Prostate gland (tissue), 2 donors: ENCODE results near the gene BCL7A. TPM values are rescaled to one million over a fixed set of nuclear protein-coding genes. Genes with fewer than 3 reads are reported as not detected.
A peak's percentile ranks its signal among the peaks of the same experiment; 100 is the strongest.

Experiments used
- DNase-seq: peaks from one replicate; pipeline ENCODE4 v3.0.0-alpha.2; 2019; ENCODE audit warnings: low spot score
- H3K27ac ChIP-seq, 2 donors: fragments of 200-600 bp; sonication (generic); 2 replicates each; pipeline ENCODE4 v1.5.1; 2017 to 2019
- H3K27me3 ChIP-seq: fragments of 200-600 bp; sonication (generic); replicated peaks from 2 replicates; pipeline ENCODE4 v1.5.1; 2019; ENCODE audit not compliant: insufficient read depth
- H3K36me3 ChIP-seq, 2 donors: fragments of 200-600 bp; sonication (generic); 1 replicate in 1 of 2; 2 replicates in 1 of 2; pipeline versions ENCODE4 v1.5.1 to v1.8.1; 2017 to 2019
- H3K4me1 ChIP-seq: fragments of 200-600 bp; sonication (generic); replicated peaks from 2 replicates; pipeline ENCODE4 v1.5.1; 2019
- H3K4me3 ChIP-seq, 2 donors: fragments of 200-600 bp; sonication (generic); 2 replicates each; pipeline ENCODE4 v1.5.1; 2017 to 2019
- H3K9me3 ChIP-seq: fragments of 200-600 bp; sonication (generic); 2 replicates; pipeline ENCODE4 v1.5.1; 2017
- CTCF ChIP-seq, 4 experiments: fragments of 200-600 bp in 2 of 4; fragments of 450-650 bp in 2 of 4; sonication (generic) in 2 of 4; IDR thresholded peaks; 1 replicate in 3 of 4; 2 replicates in 1 of 4; pipeline ENCODE4 v1.5.1; 2016 to 2019; ENCODE audit warnings: antibody characterized with exemption in 4 of 4, mild to moderate bottlenecking in 2 of 4, moderate library complexity in 2 of 4
- POLR2A ChIP-seq: fragments of 450-650 bp; IDR thresholded peaks from one replicate; pipeline ENCODE4 v1.6.1; 2016; ENCODE audit warnings: antibody characterized with exemption, mild to moderate bottlenecking
- POLR2AphosphoS5 ChIP-seq: sonication (generic); formaldehyde crosslinking; IDR thresholded peaks from one replicate; pipeline ENCODE4 v1.6.1; 2017; ENCODE audit warnings: antibody characterized with exemption
- WGBS: methylation state at CpG from one replicate; pipeline ENCODE4 v1.1.5; 2018; 5-methylcytosine and 5-hydroxymethylcytosine counted together
- intact Hi-C: fragments of 100-400 bp; cut with DNase I; formaldehyde crosslinking; loops from one replicate; pipeline ENCODE4 v1.14.2; 2022
- total RNA-seq, 2 donors: library from RNA; depleted of rRNA; stranded (reverse); fragments of >200 nt; gene quantifications; one replicate each; pipeline ENCODE4 v1.1.0, GENCODE V29; 2016

BCL7A gene
- total RNA-seq, 2 donors from 2014 or later: 10.3 to 15.4 TPM

- H3K9me3 ChIP-seq: no peaks in the 10 kb centered on the region
- DNase-seq: no peak
- intact Hi-C loops: no loop called here
- WGBS: 91% methylated on average over 11 of the region's 11 CpGs
- no peak overlapping the region for H3K27ac ChIP-seq
- TF ChIP-seq CTCF (IDR thresholded peaks at IDR 0.05): no peak
- no peak for TF ChIP-seq POLR2AphosphoS5
- no peak for TF ChIP-seq POLR2A
- peaks cover 0 to 5% of the 10 kb centered on the region in 2 donors for H3K36me3 ChIP-seq
- H3K27me3 ChIP-seq: no peaks in the 10 kb centered on the region
- H3K4me3 ChIP-seq: no peak overlapping the region
- H3K4me1 ChIP-seq: no peaks in the 10 kb centered on the region
Measured at GRCh38 chr12:122057007-122057735, 35.5 kb downstream of the BCL7A start.

- Histone ChIP-seq H3K27me3 (no peaks in the 10 kb centered on the region), H3K9me3 (no peaks in the 10 kb centered on the region), H3K4me3 (no peak overlapping the region), H3K4me1 (peaks cover 3% of the 10 kb centered on the region), H3K36me3 (peaks cover 0 to 5% of the 10 kb centered on the region in 2 donors), H3K27ac (no peak overlapping the region)
- DNase-seq: no peak
- no peak for TF ChIP-seq POLR2A
- WGBS: 98% methylated on average over 3 of the region's 3 CpGs
- intact Hi-C loops: no loop called here
Measured at GRCh38 chr12:122057769-122058168, 36.1 kb downstream of the BCL7A start.

GRCh38 chr12:122058549-122059149 lies 37.0 kb downstream of the BCL7A start:
- no peaks in the 10 kb centered on the region for H3K9me3 ChIP-seq
- H3K36me3 ChIP-seq: peaks cover 0 to 5% of the 10 kb centered on the region in 2 donors
- TF ChIP-seq POLR2A (no peak), CTCF (IDR thresholded peaks at IDR 0.05) (no peak), POLR2AphosphoS5 (no peak)
- H3K27ac ChIP-seq: no peak overlapping the region
- intact Hi-C loops: no loop called here
- no peak for DNase-seq
- H3K27me3 ChIP-seq: no peaks in the 10 kb centered on the region
- peaks cover 9% of the 10 kb centered on the region for H3K4me1 ChIP-seq
- no peak overlapping the region for H3K4me3 ChIP-seq
- 95% methylated on average over 11 of the region's 11 CpGs for WGBS

GRCh38 chr12:122059203-122059960 lies 37.7 kb downstream of the BCL7A start:
- H3K36me3 ChIP-seq: peaks cover 0 to 5% of the 10 kb centered on the region in 2 donors
- no peak for TF ChIP-seq POLR2A
- TF ChIP-seq CTCF (IDR thresholded peaks at IDR 0.05): no peak
- TF ChIP-seq POLR2AphosphoS5: no peak
- intact Hi-C loops: no loop called here
- H3K27me3 ChIP-seq: no peaks in the 10 kb centered on the region
- WGBS: 90% methylated on average over 28 of the region's 28 CpGs
- no peaks in the 10 kb centered on the region for H3K9me3 ChIP-seq
- H3K4me3 ChIP-seq: no peak overlapping the region
- no peak for DNase-seq
- H3K27ac ChIP-seq: peak overlapping the region; percentile 20 to 22
- H3K4me1 ChIP-seq: peaks cover 9% of the 10 kb centered on the region

- Histone ChIP-seq H3K27ac (peak overlapping the region; percentile 20 to 22), H3K4me1 (peaks cover 9% of the 10 kb centered on the region), H3K9me3 (no peaks in the 10 kb centered on the region), H3K36me3 (peaks cover 0 to 2% of the 10 kb centered on the region in 2 donors), H3K4me3 (no peak overlapping the region), H3K27me3 (no peaks in the 10 kb centered on the region)
- 54% methylated on average over 22 of the region's 22 CpGs for WGBS
- no peak for TF ChIP-seq CTCF (IDR thresholded peaks at IDR 0.05)
- no peak for TF ChIP-seq POLR2A
- TF ChIP-seq POLR2AphosphoS5: no peak
- no peak for DNase-seq
- intact Hi-C loops: no loop called here
Measured at GRCh38 chr12:122060081-122060501, 38.4 kb downstream of the BCL7A start.
